Dendritic cell treated with granulocyte-macrophage colony-stimulating factor and Interleukin-4, amounts not matched to agents 40 ng/mL and 50 ng/mL, for 4 days (primary cell): Measurements from ENCODE around the gene GSX2.

ENCODE experiments used
- H3K27ac Mint-ChIP-seq: one replicate; pipeline ENCODE4 v1.8.0; 2022; ENCODE audit warnings: mild to moderate bottlenecking, mixed read lengths
- H3K27me3 Mint-ChIP-seq: one replicate; pipeline ENCODE4 v1.8.0; 2022; ENCODE audit warnings: mild to moderate bottlenecking, mixed read lengths
- H3K36me3 Mint-ChIP-seq: one replicate; pipeline ENCODE4 v1.8.0; 2022; ENCODE audit warnings: low read depth, mixed read lengths
- H3K4me1 Mint-ChIP-seq: one replicate; pipeline ENCODE4 v1.8.0; 2022; ENCODE audit warnings: low read depth, mixed read lengths
- H3K4me3 Mint-ChIP-seq: one replicate; pipeline ENCODE4 v1.8.0; 2022; ENCODE audit warnings: mild to moderate bottlenecking, moderate library complexity, mixed read lengths
- H3K9me3 Mint-ChIP-seq: one replicate; pipeline ENCODE4 v1.8.0; 2022; ENCODE audit warnings: mixed read lengths
- intact Hi-C: fragments of 100-400 bp; cut with micrococcal nuclease; formaldehyde crosslinking; loops from one replicate; pipeline ENCODE4 v1.15.0; 2022

The GSX2 gene

DNA sequence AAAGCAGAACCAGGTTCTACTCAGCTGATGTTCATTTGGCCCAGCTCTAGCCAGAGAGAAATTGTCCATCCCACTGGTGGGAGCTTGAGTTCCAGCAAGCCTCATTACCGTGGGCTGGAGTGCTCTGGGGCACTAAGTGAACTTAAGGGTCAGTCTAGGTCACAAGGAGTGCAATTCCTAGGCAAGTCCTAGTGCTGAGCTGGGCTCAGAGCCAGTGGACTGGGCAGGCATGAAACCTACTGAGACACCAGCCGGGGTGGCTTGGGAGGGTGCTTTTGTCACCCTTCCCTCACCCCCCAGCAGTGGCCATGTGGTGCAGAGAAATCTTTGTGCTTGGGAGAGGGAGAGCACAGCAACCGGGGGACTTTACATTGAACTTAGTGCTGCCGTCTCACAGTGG is 39.4 kb downstream of the GSX2 start:
- intact Hi-C loops = no loop called here
- Mint-ChIP-seq H3K27ac (no peak overlapping the region), H3K9me3 (no peaks in the 10 kb centered on the region), H3K27me3 (no peaks in the 10 kb centered on the region), H3K4me1 (no peaks in the 10 kb centered on the region), H3K36me3 (no peaks in the 10 kb centered on the region), H3K4me3 (no peak overlapping the region)

DNA sequence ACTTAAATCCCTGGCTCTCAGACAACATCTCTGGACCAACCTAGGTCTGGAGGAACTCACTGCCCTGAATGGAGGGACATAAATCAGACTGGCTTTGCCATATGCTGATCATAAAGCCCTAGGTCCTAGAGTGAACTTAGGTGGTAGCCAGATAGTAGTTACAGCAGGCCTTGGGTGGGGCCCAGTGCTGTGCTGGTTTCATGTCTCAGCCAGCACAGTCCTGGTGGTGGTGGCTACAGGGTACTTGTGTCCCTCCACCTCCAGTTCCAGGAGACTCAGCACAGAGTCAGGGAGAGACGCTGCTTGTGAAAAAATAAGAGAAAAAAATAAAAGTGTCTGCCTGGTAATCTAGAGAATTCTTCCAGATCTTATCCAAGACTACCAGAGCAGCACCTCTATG is 40.3 kb downstream of the GSX2 start:
- no peaks in the 10 kb centered on the region for H3K4me1 Mint-ChIP-seq
- H3K27me3 Mint-ChIP-seq = no peaks in the 10 kb centered on the region
- no peaks in the 10 kb centered on the region for H3K9me3 Mint-ChIP-seq
- H3K36me3 Mint-ChIP-seq = no peaks in the 10 kb centered on the region
- H3K4me3 Mint-ChIP-seq = no peak overlapping the region
- intact Hi-C loops = no loop called here
- H3K27ac Mint-ChIP-seq = no peak overlapping the region

DNA sequence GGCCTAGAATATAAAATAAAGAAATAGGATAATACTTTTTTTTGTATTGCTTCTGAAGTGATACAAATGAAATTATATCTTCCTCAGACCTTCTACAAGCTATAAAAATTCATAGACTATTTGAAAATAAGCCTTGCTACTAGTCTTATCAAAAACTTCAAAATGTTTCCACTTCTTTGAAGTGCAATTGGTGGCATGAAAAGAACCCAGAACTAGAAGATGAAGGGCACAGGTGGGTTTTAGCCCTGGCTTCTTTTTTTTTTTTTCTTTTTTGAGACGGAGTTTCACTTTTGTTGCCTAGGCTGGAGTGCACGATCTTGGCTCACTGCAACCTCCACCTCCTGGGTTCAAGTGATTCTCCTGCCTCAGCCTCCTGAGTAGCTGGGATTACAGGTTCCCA is 44.2 kb downstream of the GSX2 start:
- H3K9me3 Mint-ChIP-seq = no peaks in the 10 kb centered on the region
- intact Hi-C loops = no loop called here
- H3K4me1 Mint-ChIP-seq = no peaks in the 10 kb centered on the region
- no peaks in the 10 kb centered on the region for H3K27me3 Mint-ChIP-seq
- no peak overlapping the region for H3K27ac Mint-ChIP-seq
- no peaks in the 10 kb centered on the region for H3K36me3 Mint-ChIP-seq
- H3K4me3 Mint-ChIP-seq = no peak overlapping the region

DNA sequence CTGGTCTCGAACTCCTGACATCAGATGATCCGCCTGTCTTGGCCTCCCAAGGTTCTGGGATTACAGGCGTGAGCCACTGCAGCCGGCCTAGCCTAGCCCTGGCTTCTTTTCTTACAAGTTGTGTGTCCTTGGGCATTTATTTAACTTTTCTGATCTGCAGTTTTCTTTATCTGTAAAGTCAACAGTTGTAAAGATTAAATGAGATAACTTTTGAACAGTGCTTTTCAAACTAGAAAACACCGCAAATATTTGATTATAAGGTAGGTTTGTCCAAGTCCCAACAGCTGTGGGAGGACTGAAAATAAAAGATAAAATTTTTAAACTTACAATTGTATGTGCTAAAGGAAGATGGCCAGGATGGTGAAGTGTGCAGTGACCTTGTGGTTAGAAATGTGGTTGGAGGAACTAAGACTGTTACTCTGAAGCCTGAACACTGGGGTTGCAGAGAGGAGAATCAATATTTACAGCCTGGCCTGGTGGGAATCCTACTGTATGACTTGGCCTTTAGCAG is 44.8 kb downstream of the GSX2 start:
- Mint-ChIP-seq H3K36me3 (no peaks in the 10 kb centered on the region), H3K27ac (no peak overlapping the region), H3K27me3 (no peaks in the 10 kb centered on the region), H3K4me1 (no peaks in the 10 kb centered on the region), H3K4me3 (no peak overlapping the region), H3K9me3 (peaks cover 3% of the 10 kb centered on the region)
- intact Hi-C loops = no loop called here

DNA sequence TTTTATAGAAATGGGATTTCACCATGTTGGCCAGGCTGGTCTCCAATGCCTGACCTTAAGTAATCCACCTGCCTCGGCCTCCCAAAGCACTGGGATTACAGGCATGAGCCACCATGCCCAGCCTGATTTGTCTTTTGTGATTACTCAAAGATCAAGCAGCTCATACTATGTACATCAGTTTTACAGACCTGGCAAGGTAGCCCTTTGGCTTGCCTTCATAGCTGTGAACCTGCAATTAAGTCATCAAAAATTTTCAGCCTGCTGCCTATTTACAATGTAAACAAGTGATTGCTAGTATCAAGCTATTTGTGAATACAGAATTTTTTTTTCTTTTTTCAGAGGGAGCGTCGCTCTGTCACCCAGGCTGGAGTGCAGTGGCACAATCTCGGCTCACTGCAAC is 46.2 kb downstream of the GSX2 start:
- Mint-ChIP-seq H3K9me3 (peaks cover 7% of the 10 kb centered on the region), H3K36me3 (no peaks in the 10 kb centered on the region), H3K27me3 (peaks cover 4% of the 10 kb centered on the region), H3K4me3 (no peak overlapping the region), H3K4me1 (no peaks in the 10 kb centered on the region), H3K27ac (no peak overlapping the region)
- intact Hi-C loops = no loop called here

DNA sequence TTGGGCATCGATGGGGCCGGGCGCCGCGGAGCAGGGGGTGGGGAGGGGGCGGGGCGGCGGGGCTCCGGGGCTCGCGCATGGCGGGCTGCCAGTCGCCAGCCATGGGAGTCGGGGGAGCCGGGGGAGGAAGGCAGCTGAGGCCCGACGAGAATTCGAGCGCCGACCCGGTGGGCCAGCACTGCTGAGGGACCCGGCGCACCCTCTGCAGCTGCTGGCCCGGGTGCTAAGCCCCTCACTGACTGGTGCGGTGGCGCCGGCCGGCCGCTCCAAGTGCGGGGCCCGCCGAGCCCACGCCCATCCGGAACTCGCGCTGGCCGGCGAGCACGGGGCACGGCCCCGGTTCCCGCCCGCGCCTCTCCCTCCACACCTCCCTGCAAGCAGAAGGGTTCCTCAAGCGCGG is 49.4 kb downstream of the GSX2 start:
- intact Hi-C loops = no loop called here
- H3K4me1 Mint-ChIP-seq = no peaks in the 10 kb centered on the region
- H3K27ac Mint-ChIP-seq = no peak overlapping the region

More for the DNA sequence above, 49.4 kb downstream of the GSX2 start:
- Mint-ChIP-seq H3K27me3 (peaks cover 4% of the 10 kb centered on the region), H3K36me3 (no peaks in the 10 kb centered on the region), H3K4me3 (no peak overlapping the region), H3K9me3 (peaks cover 7% of the 10 kb centered on the region)
